OCI-LY7 (cell line): ENCODE results near the gene MAS1L. TPM values are rescaled to one million over a fixed set of nuclear protein-coding genes. Genes with fewer than 3 reads are reported as not detected.

Experiments
- BruUV-seq: library from RNA; stranded (reverse); fragments of 400-500 nt; replicated peaks from 2 replicates; lab custom pipeline; 2021; lab: Mats Ljungman, UMichigan
- CTCF ChIA-PET: fragments of 300-600 bp; sonication (Branson Sonifier 250); formaldehyde crosslinking; loops from one replicate; lab custom pipeline; 2022; ENCODE audit warnings: antibody characterized with exemption; ENCODE audit not compliant: unreplicated experiment; lab: Charles Lee
- POLR2A ChIA-PET: fragments of 300-600 bp; sonication (Branson Sonifier 250); formaldehyde crosslinking; loops from one replicate; lab custom pipeline; 2022; ENCODE audit warnings: antibody characterized with exemption; lab: Charles Lee
- DNase-seq: peaks from one replicate; pipeline ENCODE4 v3.0.0-alpha.2; 2015; ENCODE audit warnings: low spot score
- H2AFZ ChIP-seq: fragments of 200-600 bp; sonication (generic), shearing (Covaris generic); 2 replicates; pipeline ENCODE4 v1.6.1; 2014; ENCODE audit warnings: mild to moderate bottlenecking, antibody characterized with exemption, low read length, moderate library complexity
- H3K27ac ChIP-seq: fragments of 200-600 bp; sonication (generic); 2 replicates; pipeline ENCODE4 v1.5.1; 2014; ENCODE audit warnings: mixed run types, low read depth, mild to moderate bottlenecking, moderate library complexity, low read length, inconsistent platforms; ENCODE audit not compliant: poor library complexity, severe bottlenecking
- H3K36me3 ChIP-seq: fragments of 200-600 bp; sonication (generic); 2 replicates; pipeline ENCODE4 v1.6.1; 2014; ENCODE audit warnings: mild to moderate bottlenecking, antibody characterized with exemption, low read length, moderate library complexity, mixed read lengths; ENCODE audit not compliant: insufficient read depth
- H3K4me1 ChIP-seq: fragments of 200-600 bp; sonication (generic); 2 replicates; pipeline ENCODE4 v1.5.1; 2014; ENCODE audit warnings: mild to moderate bottlenecking, low read length; ENCODE audit not compliant: insufficient read depth, poor library complexity, severe bottlenecking
- H3K4me2 ChIP-seq: fragments of 200-600 bp; sonication (generic); 2 replicates; pipeline ENCODE4 v1.6.1; 2014; ENCODE audit warnings: mild to moderate bottlenecking, low read length
- H3K4me3 ChIP-seq: fragments of 200-600 bp; sonication (generic); 2 replicates; pipeline ENCODE4 v1.5.1; 2014; ENCODE audit warnings: mild to moderate bottlenecking, low read depth, low read length; ENCODE audit not compliant: poor library complexity, severe bottlenecking
- H3K79me2 ChIP-seq: fragments of 200-600 bp; sonication (generic); 2 replicates; pipeline ENCODE4 v1.6.1; 2016; ENCODE audit warnings: low read depth, mild to moderate bottlenecking, low read length, moderate library complexity, mixed read lengths; ENCODE audit not compliant: insufficient read depth
- H3K9me2 ChIP-seq: fragments of 200-600 bp; sonication (generic); 2 replicates; pipeline ENCODE4 v1.6.1; 2016; ENCODE audit warnings: mild to moderate bottlenecking, low read length, mixed read lengths; ENCODE audit not compliant: insufficient read depth
- H3K9me3 ChIP-seq: fragments of 200-600 bp; sonication (generic); 2 replicates; pipeline ENCODE4 v1.6.1; 2014; ENCODE audit warnings: mild to moderate bottlenecking, mixed run types, low read length, mixed read lengths
- H4K20me1 ChIP-seq: fragments of 200-600 bp; sonication (generic); 2 replicates; pipeline ENCODE4 v1.6.1; 2014; ENCODE audit warnings: mild to moderate bottlenecking, antibody characterized with exemption, low read length, moderate library complexity, mixed read lengths; ENCODE audit not compliant: insufficient read depth
- CTCF ChIP-seq: fragments of 200-600 bp; sonication (generic); conservative IDR thresholded peaks from 2 replicates; pipeline ENCODE4 v1.5.1; 2014; ENCODE audit warnings: mild to moderate bottlenecking, antibody characterized with exemption, low read length, moderate library complexity, mixed read lengths
- EZH2phosphoT487 ChIP-seq: fragments of 200-600 bp; sonication (generic); IDR thresholded peaks from 2 replicates; pipeline ENCODE4 v1.6.1; 2018; ENCODE audit warnings: low read depth, borderline replicate concordance, mild to moderate bottlenecking, mixed run types, antibody characterized with exemption, low read length, moderate library complexity, mixed read lengths
- intact Hi-C: fragments of 100-400 bp; cut with micrococcal nuclease; formaldehyde crosslinking; loops from one replicate; pipeline ENCODE4 v1.10.0; 2022; ENCODE audit not compliant: unreplicated experiment
- total RNA-seq, 2 experiments: library from RNA; depleted of rRNA in 1 of 2; stranded (reverse); fragments of >200 nt in 1 of 2; shearing (Covaris generic) in 1 of 2; gene quantifications; 2 replicates each; pipeline ENCODE4 v1.2.3, GENCODE V29; 2014 to 2022

MAS1L gene
- total RNA-seq, 2 experiments from 2014 or later: not detected

DNA sequence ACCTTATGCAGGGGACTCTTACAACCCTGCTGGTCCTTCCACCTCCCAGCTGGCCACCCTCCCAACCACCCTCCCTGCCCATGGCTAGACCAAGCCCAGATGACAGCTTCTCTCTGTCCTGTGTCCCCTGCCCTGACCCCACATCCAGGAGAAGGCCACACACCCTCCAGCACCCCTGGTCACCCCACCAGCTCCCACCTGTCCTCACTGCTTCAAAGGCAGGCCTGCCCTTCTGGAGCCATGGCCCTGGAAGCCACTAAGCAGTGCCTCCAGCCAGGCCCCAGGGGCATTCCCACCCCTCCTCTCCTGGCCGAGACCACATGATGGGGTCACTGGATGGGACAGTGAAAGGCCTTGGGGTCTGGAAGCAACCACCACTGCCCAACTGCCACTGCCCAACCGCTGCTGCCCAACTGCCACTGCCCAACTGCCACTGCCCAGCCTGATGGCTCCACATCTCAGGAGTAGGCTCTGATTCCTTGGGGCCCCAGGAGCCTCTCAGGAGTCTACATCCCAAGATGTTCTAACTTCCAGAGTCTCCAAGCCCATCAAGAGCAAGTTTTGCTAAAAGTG lies 41.3 kb upstream of the MAS1L start:
- TF ChIP-seq EZH2phosphoT487 (no peak), CTCF (no peak)
- no peak overlapping the region for H2AFZ ChIP-seq
- H3K9me3 ChIP-seq: no peaks in the 10 kb centered on the region
- ChIA-PET POLR2A (no interaction called here), CTCF (no interaction called here)
- H3K4me1 ChIP-seq: no peaks in the 10 kb centered on the region
- BruUV-seq: no TSS peak
- intact Hi-C loops: no loop called here
- no peak overlapping the region for H3K4me3 ChIP-seq
- H3K36me3 ChIP-seq: no peaks in the 10 kb centered on the region
- H4K20me1 ChIP-seq: no peaks in the 10 kb centered on the region
- no peaks in the 10 kb centered on the region for H3K79me2 ChIP-seq
- H3K4me2 ChIP-seq: no peak overlapping the region
- no peaks in the 10 kb centered on the region for H3K9me2 ChIP-seq
- no peak for DNase-seq
- no peak overlapping the region for H3K27ac ChIP-seq

GRCh38 chr6:29528300-29528931 lies 40.7 kb upstream of the MAS1L start:
- H3K9me3 ChIP-seq: no peaks in the 10 kb centered on the region
- H3K27ac ChIP-seq: no peak overlapping the region
- H3K4me3 ChIP-seq: no peak overlapping the region
- no peaks in the 10 kb centered on the region for H3K36me3 ChIP-seq
- no TSS peak for BruUV-seq
- CTCF ChIA-PET: no interaction called here
- no peak for TF ChIP-seq EZH2phosphoT487
- no peak for TF ChIP-seq CTCF
- no peaks in the 10 kb centered on the region for H4K20me1 ChIP-seq
- H3K4me2 ChIP-seq: no peak overlapping the region
- no peaks in the 10 kb centered on the region for H3K79me2 ChIP-seq
- POLR2A ChIA-PET: no interaction called here
- no peak overlapping the region for H2AFZ ChIP-seq
- intact Hi-C loops: no loop called here
- no peaks in the 10 kb centered on the region for H3K9me2 ChIP-seq
- DNase-seq: no peak
- no peaks in the 10 kb centered on the region for H3K4me1 ChIP-seq

GRCh38 chr6:29527564-29527963 lies 39.8 kb upstream of the MAS1L start:
- POLR2A ChIA-PET: no interaction called here
- intact Hi-C loops: no loop called here

More at GRCh38 chr6:29527564-29527963, 39.8 kb upstream of the MAS1L start:
- no peaks in the 10 kb centered on the region for H3K9me3 ChIP-seq
- no peak overlapping the region for H2AFZ ChIP-seq
- no TSS peak for BruUV-seq
- no peaks in the 10 kb centered on the region for H3K79me2 ChIP-seq
- no peak overlapping the region for H3K4me3 ChIP-seq
- TF ChIP-seq CTCF (no peak), EZH2phosphoT487 (no peak)
- DNase-seq: no peak
- no peaks in the 10 kb centered on the region for H3K9me2 ChIP-seq
- H3K36me3 ChIP-seq: no peaks in the 10 kb centered on the region
- H4K20me1 ChIP-seq: no peaks in the 10 kb centered on the region
- CTCF ChIA-PET: no interaction called here
- H3K4me2 ChIP-seq: no peak overlapping the region
- no peak overlapping the region for H3K27ac ChIP-seq
- no peaks in the 10 kb centered on the region for H3K4me1 ChIP-seq
